ENCODE results near the gene CERS1.

DNA sequence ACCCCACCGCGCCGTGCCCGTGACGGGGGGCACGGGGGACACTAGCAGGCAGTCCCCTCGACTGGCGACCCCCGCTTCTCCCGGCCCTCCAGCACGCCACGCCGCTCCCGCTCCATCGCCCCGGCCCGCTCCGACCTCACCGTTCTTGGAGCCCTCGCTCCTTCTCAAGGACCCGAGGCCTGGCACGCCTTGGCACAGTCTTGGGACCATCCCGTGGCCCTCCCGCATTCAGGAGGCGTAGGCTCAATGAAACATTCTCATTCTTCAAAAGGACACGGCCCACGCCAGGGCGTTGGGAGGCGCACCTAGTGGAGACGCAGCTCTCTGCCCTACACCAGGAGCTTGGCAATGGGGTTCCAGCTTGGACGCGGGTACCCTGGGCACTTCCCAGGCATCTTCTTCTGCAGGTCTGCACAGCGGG lies 473 bp upstream of the CERS1 start:
- TF ChIP-seq EP300 (IDR thresholded peaks at IDR 0.05; ENCODE audit: borderline replicate concordance in 1 of 2, control insufficient read depth in 1 of 2, low read depth in 2 of 2, low read length in 2 of 2) (no peak), ZNF274 (IDR thresholded peaks at IDR 0.05; ENCODE audit: insufficient read depth, insufficient read length) (no peak), TAF1 (IDR thresholded peaks at IDR 0.05; ENCODE audit: borderline replicate concordance, low read depth, low read length) (no peak), NR2F1 (conservative IDR thresholded peaks at IDR 0.05) (no peak), KDM1A (IDR thresholded peaks at IDR 0.05; ENCODE audit: borderline replicate concordance) (no peak), YBX1 (IDR thresholded peaks at IDR 0.05) (no peak), EGR1 (IDR thresholded peaks at IDR 0.05; ENCODE audit: borderline replicate concordance in 1 of 2, low read depth in 2 of 2, low read length in 2 of 2) (no peak), CTCF (IDR thresholded peaks at IDR 0.05 in 2 of 3, conservative IDR thresholded peaks at IDR 0.05 in 1 of 3; ENCODE audit: control insufficient read depth in 2 of 3, extremely low read depth in 1 of 3, insufficient read depth in 1 of 3, low read depth in 3 of 3, low read length in 3 of 3) (no peak), POLR2AphosphoS5 (IDR thresholded peaks at IDR 0.05; ENCODE audit: low read length) (no peak)
